ENCODE data around the gene CDKN2AIPNL. TPM values are rescaled to one million over a fixed set of nuclear protein-coding genes. Genes with fewer than 3 reads are reported as not detected.

The CDKN2AIPNL gene
- total and polyA plus RNA-seq, 2 of the 13 experiments (the other 11 are each of a cell fraction or from before 2014, with no cell fraction given), result 17.4 to 46.5 TPM

GRCh38 chr5:134430001-134430569 lies 18.4 kb upstream of the CDKN2AIPNL start (continued):
- TF ChIP-seq AKNA (CRISPR knock-in tag; IDR thresholded peaks at IDR 0.05; ENCODE audit: borderline replicate concordance) (no peak), ZNF780A (CRISPR knock-in tag; IDR thresholded peaks at IDR 0.05) (no peak), MXI1 (IDR thresholded peaks at IDR 0.05; ENCODE audit: borderline replicate concordance, low read depth, low read length) (no peak), ZFAT (CRISPR knock-in tag; conservative IDR thresholded peaks at IDR 0.05) (no peak), ZNF674 (CRISPR knock-in tag; IDR thresholded peaks at IDR 0.05; ENCODE audit: low read depth) (no peak)
- TF ChIP-seq, protein P1, sequence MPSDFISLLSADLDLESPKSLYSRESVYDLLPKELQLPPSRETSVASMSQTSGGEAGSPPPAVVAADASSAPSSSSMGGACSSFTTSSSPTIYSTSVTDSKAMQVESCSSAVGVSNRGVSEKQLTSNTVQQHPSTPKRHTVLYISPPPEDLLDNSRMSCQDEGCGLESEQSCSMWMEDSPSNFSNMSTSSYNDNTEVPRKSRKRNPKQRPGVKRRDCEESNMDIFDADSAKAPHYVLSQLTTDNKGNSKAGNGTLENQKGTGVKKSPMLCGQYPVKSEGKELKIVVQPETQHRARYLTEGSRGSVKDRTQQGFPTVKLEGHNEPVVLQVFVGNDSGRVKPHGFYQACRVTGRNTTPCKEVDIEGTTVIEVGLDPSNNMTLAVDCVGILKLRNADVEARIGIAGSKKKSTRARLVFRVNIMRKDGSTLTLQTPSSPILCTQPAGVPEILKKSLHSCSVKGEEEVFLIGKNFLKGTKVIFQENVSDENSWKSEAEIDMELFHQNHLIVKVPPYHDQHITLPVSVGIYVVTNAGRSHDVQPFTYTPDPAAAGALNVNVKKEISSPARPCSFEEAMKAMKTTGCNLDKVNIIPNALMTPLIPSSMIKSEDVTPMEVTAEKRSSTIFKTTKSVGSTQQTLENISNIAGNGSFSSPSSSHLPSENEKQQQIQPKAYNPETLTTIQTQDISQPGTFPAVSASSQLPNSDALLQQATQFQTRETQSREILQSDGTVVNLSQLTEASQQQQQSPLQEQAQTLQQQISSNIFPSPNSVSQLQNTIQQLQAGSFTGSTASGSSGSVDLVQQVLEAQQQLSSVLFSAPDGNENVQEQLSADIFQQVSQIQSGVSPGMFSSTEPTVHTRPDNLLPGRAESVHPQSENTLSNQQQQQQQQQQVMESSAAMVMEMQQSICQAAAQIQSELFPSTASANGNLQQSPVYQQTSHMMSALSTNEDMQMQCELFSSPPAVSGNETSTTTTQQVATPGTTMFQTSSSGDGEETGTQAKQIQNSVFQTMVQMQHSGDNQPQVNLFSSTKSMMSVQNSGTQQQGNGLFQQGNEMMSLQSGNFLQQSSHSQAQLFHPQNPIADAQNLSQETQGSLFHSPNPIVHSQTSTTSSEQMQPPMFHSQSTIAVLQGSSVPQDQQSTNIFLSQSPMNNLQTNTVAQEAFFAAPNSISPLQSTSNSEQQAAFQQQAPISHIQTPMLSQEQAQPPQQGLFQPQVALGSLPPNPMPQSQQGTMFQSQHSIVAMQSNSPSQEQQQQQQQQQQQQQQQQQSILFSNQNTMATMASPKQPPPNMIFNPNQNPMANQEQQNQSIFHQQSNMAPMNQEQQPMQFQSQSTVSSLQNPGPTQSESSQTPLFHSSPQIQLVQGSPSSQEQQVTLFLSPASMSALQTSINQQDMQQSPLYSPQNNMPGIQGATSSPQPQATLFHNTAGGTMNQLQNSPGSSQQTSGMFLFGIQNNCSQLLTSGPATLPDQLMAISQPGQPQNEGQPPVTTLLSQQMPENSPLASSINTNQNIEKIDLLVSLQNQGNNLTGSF (CRISPR knock-in tag; IDR thresholded peaks at IDR 0.05), result no peak

Data from HepG2 (cell line).